ENCODE results near the gene BBS9. TPM values are rescaled to one million over a fixed set of nuclear protein-coding genes. Genes with fewer than 3 reads are reported as not detected.

Gene BBS9
- total and polyA plus RNA-seq, 2 of the 4 experiments (the other 2 are of a cell fraction), result 7.9 to 9.5 TPM

DNA sequence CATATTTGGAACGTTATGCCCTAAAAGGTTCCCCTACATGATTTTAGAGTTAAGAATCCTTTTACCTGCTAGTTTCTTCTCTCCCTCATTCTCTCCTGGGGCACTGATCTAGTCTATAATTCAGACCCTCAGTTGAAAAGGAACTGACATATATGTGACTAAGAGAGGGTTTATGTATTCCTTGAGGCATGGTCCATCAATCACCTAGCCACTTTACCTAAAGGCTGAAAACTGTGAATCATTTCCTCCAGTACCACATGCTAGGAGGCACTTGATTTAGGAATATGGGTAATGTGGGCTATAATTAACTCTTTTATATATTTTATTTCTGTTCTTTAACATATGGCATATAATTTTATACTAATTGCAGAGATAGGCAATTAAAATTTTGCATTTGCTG, 303.5 kb downstream of the BBS9 start:
- no peaks in the 10 kb centered on the region for H3K27me3 ChIP-seq (ENCODE audit: control insufficient read depth, insufficient read depth, low read length)
- no peak overlapping the region for H2AK9ac ChIP-seq (replicated peaks; ENCODE audit: low read depth, low read length, poor library complexity)
- H3K4me1 ChIP-seq (ENCODE audit: control insufficient read depth, insufficient read depth, low read length), result no peaks in the 10 kb centered on the region
- H3K4me3 ChIP-seq (ENCODE audit: insufficient read depth, low read depth, low read length), result no peak overlapping the region
- H3K9me3 ChIP-seq (ENCODE audit: control insufficient read depth, insufficient read depth, low read length), result no peaks in the 10 kb centered on the region
- no peak overlapping the region for H3K23ac ChIP-seq (ENCODE audit: low read depth, low read length)
- H4K91ac ChIP-seq (ENCODE audit: insufficient read depth, low read depth, low read length), result no peak overlapping the region
- no peak overlapping the region for H4K8ac ChIP-seq (ENCODE audit: low read depth in 2 of 2, low read length in 2 of 2)
- POLR2A ChIA-PET (ENCODE audit: unreplicated experiment), result no interaction called here
- in situ Hi-C loops (cut with MboI; ENCODE audit: low sequenced_read_pairs), result no loop called here
- ATAC-seq (ENCODE audit: low read depth) (no peak), DNase-seq (no peak)
- no peak overlapping the region for H3K4ac ChIP-seq (ENCODE audit: low read depth, low read length)
- H2BK120ac ChIP-seq (ENCODE audit: low read depth, low read length), result no peak overlapping the region
- no peak overlapping the region for H2BK15ac ChIP-seq (ENCODE audit: low read depth, low read length)
- no CpG with 5 or more reads among the region's 1 CpG for WGBS, 2 experiments (ENCODE audit: extremely low coverage in 2 of 2, insufficient read length in 1 of 2)
- H2AK5ac ChIP-seq (ENCODE audit: low read depth, low read length), result no peak overlapping the region
- TF ChIP-seq SMC3 (IDR thresholded peaks at IDR 0.05; ENCODE audit: low read depth, low read length), result no peak
- no peak for TF ChIP-seq USF2 (IDR thresholded peaks at IDR 0.05; ENCODE audit: low read depth, low read length)
- TF ChIP-seq BHLHE40 (IDR thresholded peaks at IDR 0.05; ENCODE audit: low read depth, low read length), result no peak
- TF ChIP-seq RCOR1 (IDR thresholded peaks at IDR 0.05; ENCODE audit: insufficient replicate concordance, low read length), result no peak
- TF ChIP-seq CEBPB (IDR thresholded peaks at IDR 0.05; ENCODE audit: low read depth, low read length), result no peak
- TF ChIP-seq, protein P1, sequence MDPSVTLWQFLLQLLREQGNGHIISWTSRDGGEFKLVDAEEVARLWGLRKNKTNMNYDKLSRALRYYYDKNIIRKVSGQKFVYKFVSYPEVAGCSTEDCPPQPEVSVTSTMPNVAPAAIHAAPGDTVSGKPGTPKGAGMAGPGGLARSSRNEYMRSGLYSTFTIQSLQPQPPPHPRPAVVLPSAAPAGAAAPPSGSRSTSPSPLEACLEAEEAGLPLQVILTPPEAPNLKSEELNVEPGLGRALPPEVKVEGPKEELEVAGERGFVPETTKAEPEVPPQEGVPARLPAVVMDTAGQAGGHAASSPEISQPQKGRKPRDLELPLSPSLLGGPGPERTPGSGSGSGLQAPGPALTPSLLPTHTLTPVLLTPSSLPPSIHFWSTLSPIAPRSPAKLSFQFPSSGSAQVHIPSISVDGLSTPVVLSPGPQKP (IDR thresholded peaks at IDR 0.05; ENCODE audit: borderline replicate concordance, low read depth, low read length), result no peak
- no peak for TF ChIP-seq CHD1 (IDR thresholded peaks at IDR 0.05; ENCODE audit: low read depth, low read length)
- TF ChIP-seq MAZ (IDR thresholded peaks at IDR 0.05; ENCODE audit: borderline replicate concordance, low read depth, low read length), result no peak
- no peak for TF ChIP-seq RAD21 (IDR thresholded peaks at IDR 0.05; ENCODE audit: low read length)
- TF ChIP-seq, protein P2, sequence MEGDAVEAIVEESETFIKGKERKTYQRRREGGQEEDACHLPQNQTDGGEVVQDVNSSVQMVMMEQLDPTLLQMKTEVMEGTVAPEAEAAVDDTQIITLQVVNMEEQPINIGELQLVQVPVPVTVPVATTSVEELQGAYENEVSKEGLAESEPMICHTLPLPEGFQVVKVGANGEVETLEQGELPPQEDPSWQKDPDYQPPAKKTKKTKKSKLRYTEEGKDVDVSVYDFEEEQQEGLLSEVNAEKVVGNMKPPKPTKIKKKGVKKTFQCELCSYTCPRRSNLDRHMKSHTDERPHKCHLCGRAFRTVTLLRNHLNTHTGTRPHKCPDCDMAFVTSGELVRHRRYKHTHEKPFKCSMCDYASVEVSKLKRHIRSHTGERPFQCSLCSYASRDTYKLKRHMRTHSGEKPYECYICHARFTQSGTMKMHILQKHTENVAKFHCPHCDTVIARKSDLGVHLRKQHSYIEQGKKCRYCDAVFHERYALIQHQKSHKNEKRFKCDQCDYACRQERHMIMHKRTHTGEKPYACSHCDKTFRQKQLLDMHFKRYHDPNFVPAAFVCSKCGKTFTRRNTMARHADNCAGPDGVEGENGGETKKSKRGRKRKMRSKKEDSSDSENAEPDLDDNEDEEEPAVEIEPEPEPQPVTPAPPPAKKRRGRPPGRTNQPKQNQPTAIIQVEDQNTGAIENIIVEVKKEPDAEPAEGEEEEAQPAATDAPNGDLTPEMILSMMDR (conservative IDR thresholded peaks at IDR 0.05; ENCODE audit: low read depth, low read length), result no peak
- TF ChIP-seq POLR2A (IDR thresholded peaks at IDR 0.05; ENCODE audit: low read depth, low read length), result no peak
- no peak for TF ChIP-seq MAFK (IDR thresholded peaks at IDR 0.05; ENCODE audit: low read depth, low read length)
- no peak for TF ChIP-seq NFE2L2 (IDR thresholded peaks at IDR 0.05; ENCODE audit: low read depth, low read length)
- TF ChIP-seq RFX5 (IDR thresholded peaks at IDR 0.05; ENCODE audit: low read depth, low read length), result no peak
- no peak for TF ChIP-seq FOS (IDR thresholded peaks at IDR 0.05; ENCODE audit: low read depth, low read length)
- no peak for TF ChIP-seq MXI1 (IDR thresholded peaks at IDR 0.05; ENCODE audit: borderline replicate concordance, low read depth, low read length)
- no peak overlapping the region for H3K4me2 ChIP-seq (ENCODE audit: low read depth, low read length)
- H2AFZ ChIP-seq (replicated peaks; ENCODE audit: low read length, poor library complexity), result no peak overlapping the region
- no peak overlapping the region for H3K9ac ChIP-seq (ENCODE audit: low read depth, low read length)
- CTCF ChIA-PET, result no interaction called here
- dilution Hi-C loops (cut with HindIII; ENCODE audit: low sequenced_read_pairs, unreplicated experiment), result no loop called here
- H3K36me3 ChIP-seq (ENCODE audit: control insufficient read depth, insufficient read depth, low read length), result no peaks in the 10 kb centered on the region
- H3K56ac ChIP-seq (ENCODE audit: extremely low read depth, insufficient read depth, low read length), result no peak overlapping the region
- H4K5ac ChIP-seq (ENCODE audit: low read depth, low read length), result no peak overlapping the region
- no peak overlapping the region for H3K27ac ChIP-seq (ENCODE audit: insufficient read depth, low read length)
- no peaks in the 10 kb centered on the region for H4K20me1 ChIP-seq (ENCODE audit: insufficient read depth, low read length)
- H3K9me1 ChIP-seq (ENCODE audit: insufficient read depth, low read length), result no peaks in the 10 kb centered on the region
- no TSS peak for BruUV-seq (replicated peaks)
- H3K79me1 ChIP-seq (ENCODE audit: low read depth in 1 of 2, low read length in 2 of 2), result no peaks in the 10 kb centered on the region
- no peak overlapping the region for H2BK5ac ChIP-seq (ENCODE audit: low read depth, low read length, poor library complexity, severe bottlenecking)
- H3K18ac ChIP-seq (ENCODE audit: low read depth, low read length), result no peak overlapping the region
- H3K14ac ChIP-seq (replicated peaks; ENCODE audit: low read depth, low read length), result no peak overlapping the region
- H2BK20ac ChIP-seq (ENCODE audit: low read depth, low read length), result no peak overlapping the region
- intact Hi-C loops (cut with micrococcal nuclease), result no loop called here
